H1 (cell line): ENCODE data around the gene RPS6KA2. TPM values are rescaled to one million over a fixed set of nuclear protein-coding genes. Genes with fewer than 3 reads are reported as not detected.

Experiments
- CTCF ChIA-PET: fragments of 300-600 bp; sonication (Branson Sonifier 250); formaldehyde crosslinking; loops from one replicate; lab custom pipeline; 2021; ENCODE audit not compliant: partially characterized antibody; lab: Charles Lee
- POLR2A ChIA-PET: fragments of 300-600 bp; sonication (Branson Sonifier 250); formaldehyde crosslinking; loops from one replicate; lab custom pipeline; 2021; ENCODE audit warnings: inconsistent platforms; ENCODE audit not compliant: partially characterized antibody; lab: Charles Lee
- DNase-seq, 2 experiments: peaks; one replicate each; pipeline versions ENCODE4 v3.0.0 to v3.0.0-alpha.2; 2010 to 2022; ENCODE audit warnings: low spot score in 2 of 2, low read depth in 1 of 2, mixed read lengths in 1 of 2
- FAIRE-seq: peaks from 2 replicates; lab custom pipeline; 2011; peaks lifted over from hg19 to GRCh38; lab: Jason Lieb, UNC
- H2AFZ ChIP-seq: 2 replicates; pipeline ENCODE4 v1.8.1; 2012; ENCODE audit warnings: low read length, inconsistent platforms
- H2AK5ac ChIP-seq: 2 replicates; pipeline ENCODE4 v1.6.1; 2013; ENCODE audit warnings: low read depth, low read length
- H2BK120ac ChIP-seq: replicated peaks from 2 replicates; pipeline ENCODE3; 2013; ENCODE audit warnings: low read depth, low read length, inconsistent platforms
- H2BK12ac ChIP-seq: 2 replicates; pipeline ENCODE4 v1.6.1; 2013; ENCODE audit warnings: low read depth, low read length
- H2BK15ac ChIP-seq: 2 replicates; pipeline ENCODE4 v1.6.1; 2013; ENCODE audit warnings: low read length
- H2BK20ac ChIP-seq: 2 replicates; pipeline ENCODE4 v1.6.1; 2013; ENCODE audit warnings: low read length
- H2BK5ac ChIP-seq: 2 replicates; pipeline ENCODE4 v1.6.1; 2013; ENCODE audit warnings: low read depth, low read length
- H3K14ac ChIP-seq: 2 replicates; pipeline ENCODE4 v1.6.1; 2013; ENCODE audit warnings: inconsistent platforms; ENCODE audit not compliant: insufficient read length
- H3K18ac ChIP-seq: 2 replicates; pipeline ENCODE4 v1.6.1; 2013; ENCODE audit warnings: low read length; ENCODE audit errors: extremely low read depth
- H3K23ac ChIP-seq: 2 replicates; pipeline ENCODE4 v1.6.1; 2013; ENCODE audit warnings: inconsistent platforms; ENCODE audit not compliant: insufficient read length
- H3K23me2 ChIP-seq: 2 replicates; pipeline ENCODE4 v1.6.1; 2013; ENCODE audit warnings: low read depth, low read length
- H3K27ac ChIP-seq: 2 replicates; pipeline ENCODE4 v1.6.1; 2011; ENCODE audit warnings: low read depth, low read length, inconsistent platforms
- H3K27me3 ChIP-seq, 4 experiments: replicated peaks in 1 of 4; 1 replicate in 1 of 4; 2 replicates in 3 of 4; pipeline versions ENCODE4 v1.6.1 to v1.8.1; 2011 to 2013; ENCODE audit warnings: low read length in 3 of 4, mild to moderate bottlenecking in 3 of 4, inconsistent platforms in 2 of 4, mixed read lengths in 2 of 4, moderate library complexity in 1 of 4; ENCODE audit not compliant: control insufficient read depth in 3 of 4, insufficient read depth in 3 of 4; ENCODE audit errors: extremely low read depth in 1 of 4
- H3K36me3 ChIP-seq, 4 experiments: 2 replicates each; pipeline versions ENCODE4 v1.6.1 to v1.8.1; 2011 to 2013; ENCODE audit warnings: mild to moderate bottlenecking in 4 of 4, low read length in 3 of 4, moderate library complexity in 2 of 4, control low read depth in 1 of 4, inconsistent platforms in 1 of 4; ENCODE audit not compliant: insufficient read depth in 4 of 4, control insufficient read depth in 2 of 4
- H3K4ac ChIP-seq: replicated peaks from 2 replicates; pipeline ENCODE3; 2013; ENCODE audit warnings: low read length, low read depth, mixed read lengths, inconsistent platforms; ENCODE audit not compliant: insufficient read length
- H3K4me1 ChIP-seq, 4 experiments: replicated peaks in 1 of 4; 1 replicate in 1 of 4; 2 replicates in 3 of 4; pipeline versions ENCODE4 v1.6.1 to v1.8.1; 2011 to 2013; ENCODE audit warnings: low read length in 3 of 4, inconsistent platforms in 2 of 4, mixed read lengths in 1 of 4; ENCODE audit not compliant: insufficient read depth in 4 of 4, control insufficient read depth in 3 of 4
- H3K4me2 ChIP-seq, 2 experiments: 2 replicates each; pipeline versions ENCODE4 v1.6.1 to v1.8.1; 2011 to 2013; ENCODE audit warnings: low read depth in 2 of 2, low read length in 2 of 2, control low read depth in 1 of 2, inconsistent platforms in 1 of 2, mild to moderate bottlenecking in 1 of 2; ENCODE audit not compliant: insufficient read depth in 1 of 2
- H3K4me3 ChIP-seq, 4 experiments: fragments of 200-600, 300-600 bp in 1 of 4; sonication (generic), shearing (Covaris generic), sonication (Bioruptor Twin) in 1 of 4; 2 replicates each; pipeline versions ENCODE4 v1.5.1 to v1.8.1; 2011 to 2016; ENCODE audit warnings: low read length in 4 of 4, low read depth in 3 of 4, control low read depth in 2 of 4, inconsistent platforms in 2 of 4, mild to moderate bottlenecking in 2 of 4, mixed read lengths in 1 of 4, moderate library complexity in 1 of 4; ENCODE audit not compliant: insufficient read depth in 2 of 4; ENCODE audit errors: extremely low read depth in 1 of 4
- H3K56ac ChIP-seq: replicated peaks from 2 replicates; pipeline ENCODE3; 2013; ENCODE audit warnings: low read depth, mild to moderate bottlenecking, mixed read lengths, low read length, inconsistent platforms; ENCODE audit not compliant: insufficient read length
- H3K79me1 ChIP-seq: 2 replicates; pipeline ENCODE4 v1.6.1; 2013; ENCODE audit warnings: low read depth, low read length, control low read depth
- H3K79me2 ChIP-seq, 2 experiments: 2 replicates each; pipeline versions ENCODE4 v1.6.1 to v1.8.1; 2012 to 2013; ENCODE audit warnings: low read length in 2 of 2, mild to moderate bottlenecking in 2 of 2, inconsistent platforms in 1 of 2; ENCODE audit not compliant: insufficient read depth in 2 of 2, control insufficient read depth in 1 of 2
- H3K9ac ChIP-seq, 4 experiments: replicated peaks in 1 of 4; 1 replicate in 1 of 4; 2 replicates in 3 of 4; pipeline versions ENCODE4 v1.6.1 to v1.8.1; 2011 to 2013; ENCODE audit warnings: low read depth in 3 of 4, low read length in 3 of 4, control low read depth in 2 of 4, mild to moderate bottlenecking in 2 of 4, moderate library complexity in 2 of 4, inconsistent platforms in 1 of 4; ENCODE audit errors: extremely low read depth in 1 of 4
- H3K9me3 ChIP-seq, 2 experiments: 2 replicates each; pipeline versions ENCODE4 v1.6.1 to v1.8.1; 2012 to 2013; ENCODE audit warnings: mild to moderate bottlenecking in 2 of 2, moderate library complexity in 2 of 2, control low read depth in 1 of 2, inconsistent platforms in 1 of 2, low read depth in 1 of 2, low read length in 1 of 2, mixed read lengths in 1 of 2; ENCODE audit not compliant: insufficient read depth in 2 of 2
- H4K20me1 ChIP-seq, 2 experiments: replicated peaks in 1 of 2; 2 replicates each; pipeline versions ENCODE3 to v1.8.1; 2011 to 2013; ENCODE audit warnings: inconsistent platforms in 2 of 2, low read length in 2 of 2, mild to moderate bottlenecking in 1 of 2; ENCODE audit not compliant: insufficient read depth in 2 of 2, control insufficient read depth in 1 of 2
- H4K5ac ChIP-seq: 2 replicates; pipeline ENCODE4 v1.6.1; 2013; ENCODE audit warnings: low read length, low read depth, mixed read lengths, inconsistent platforms; ENCODE audit not compliant: insufficient read length
- H4K8ac ChIP-seq: 2 replicates; pipeline ENCODE4 v1.8.0; 2013; ENCODE audit warnings: mild to moderate bottlenecking, moderate library complexity, low read length, inconsistent platforms; ENCODE audit not compliant: insufficient read depth; ENCODE audit errors: extremely low read depth
- H4K91ac ChIP-seq: replicated peaks from 2 replicates; pipeline ENCODE3; 2013; ENCODE audit warnings: low read length, mixed read lengths, inconsistent platforms; ENCODE audit not compliant: insufficient read length
- BCL11A ChIP-seq, 2 experiments: IDR thresholded peaks; one replicate each; pipeline ENCODE4 v1.6.1; 2011; ENCODE audit warnings: low read depth in 2 of 2, low read length in 2 of 2, mild to moderate bottlenecking in 2 of 2
- CBX5 ChIP-seq: fragments of 300-800, 300-1000 bp; sonication (generic); IDR thresholded peaks from 2 replicates; pipeline ENCODE4 v1.7.1; 2016; ENCODE audit warnings: antibody characterized with exemption, low read length, low read depth
- CHD1 ChIP-seq: IDR thresholded peaks from 2 replicates; pipeline ENCODE4 v1.6.1; 2012; ENCODE audit warnings: low read depth, low read length, improper control_type of control experiment
- CTCF ChIP-seq, 3 experiments: IDR thresholded peaks; 1 replicate in 2 of 3; 2 replicates in 1 of 3; pipeline versions ENCODE4 v1.5.1 to v1.6.1; 2011; ENCODE audit warnings: low read length in 3 of 3, mild to moderate bottlenecking in 3 of 3, inconsistent platforms in 2 of 3, low read depth in 1 of 3, moderate library complexity in 1 of 3; ENCODE audit not compliant: insufficient read depth in 1 of 3; ENCODE audit errors: control extremely low read depth in 1 of 3
- MAX ChIP-seq: IDR thresholded peaks from 2 replicates; pipeline ENCODE4 v1.6.1; 2012; ENCODE audit warnings: inconsistent platforms
- NANOG ChIP-seq: IDR thresholded peaks from 2 replicates; pipeline ENCODE4 v1.6.1; 2011; ENCODE audit warnings: low read length, low read depth, mild to moderate bottlenecking, inconsistent platforms; ENCODE audit not compliant: insufficient read depth, poor library complexity, severe bottlenecking
- POLR2A ChIP-seq, 2 experiments: IDR thresholded peaks; 1 replicate in 1 of 2; 2 replicates in 1 of 2; pipeline ENCODE4 v1.6.1; 2011; ENCODE audit warnings: low read depth in 2 of 2, low read length in 2 of 2, mild to moderate bottlenecking in 2 of 2; ENCODE audit errors: control extremely low read depth in 1 of 2
- POU5F1 ChIP-seq: IDR thresholded peaks from 2 replicates; pipeline ENCODE4 v1.6.1; 2011; ENCODE audit warnings: low read depth, mild to moderate bottlenecking, low read length, moderate library complexity
- RAD21 ChIP-seq, 2 experiments: IDR thresholded peaks in 1 of 2; conservative IDR thresholded peaks in 1 of 2; 2 replicates each; pipeline ENCODE4 v1.6.1; 2011; ENCODE audit warnings: low read depth in 2 of 2, low read length in 2 of 2, improper control_type of control experiment in 1 of 2, inconsistent platforms in 1 of 2, mild to moderate bottlenecking in 1 of 2, moderate library complexity in 1 of 2
- RBBP5 ChIP-seq: IDR thresholded peaks from 2 replicates; pipeline ENCODE4 v1.7.1; 2012; ENCODE audit warnings: low read depth, mild to moderate bottlenecking, inconsistent platforms, low read length, moderate library complexity, borderline replicate concordance
- SP1 ChIP-seq: IDR thresholded peaks from 2 replicates; pipeline ENCODE4 v1.6.1; 2011; ENCODE audit warnings: low read depth, low read length
- TBP ChIP-seq: IDR thresholded peaks from 2 replicates; pipeline ENCODE4 v1.6.1; 2011; ENCODE audit warnings: low read depth, low read length, improper control_type of control experiment
- WGBS, 2 experiments: shearing (Covaris generic) in 1 of 2; methylation state at CpG; one replicate each; pipeline versions ENCODE4 v1.1.6 to v1.1.7; 2013 to 2015; ENCODE audit warnings: low lambda C conversion rate in 2 of 2, mixed read lengths in 2 of 2, inconsistent platforms in 1 of 2, low coverage in 1 of 2, missing lambda C conversion rate in 1 of 2; ENCODE audit not compliant: insufficient replicate concordance in 2 of 2, insufficient coverage in 1 of 2, insufficient read length in 1 of 2; ENCODE audit errors: extremely low coverage in 1 of 2, missing lambda C conversion rate in 1 of 2; 5-methylcytosine and 5-hydroxymethylcytosine counted together
- polyA plus RNA-seq, 7 experiments: library from polyadenylated mRNA; depleted of rRNA in 3 of 7; stranded (reverse) in 5 of 7; unstranded in 2 of 7; fragments of >200 nt in 5 of 7; fragments of 200-250 nt in 2 of 7; gene quantifications; 1 replicate in 5 of 7; 2 replicates in 1 of 7; 4 replicates in 1 of 7; pipeline versions ENCODE4 v1.2.1 to v1.2.3, GENCODE V29; 2011 to 2013; ENCODE audit warnings: missing spikeins in 2 of 7, mixed read lengths in 2 of 7
- total RNA-seq: library from RNA; stranded (reverse); fragmentation: NEBNext Ultra II Directional; extraction: Animal tissue kit (Norgen Biotek cat#: 25700); gene quantifications from 2 replicates; pipeline ENCODE4 v1.2.1, GENCODE V29; 2021

Gene RPS6KA2
- total and polyA plus RNA-seq, 2 of the 8 experiments (the other 6 are each of a cell fraction or from before 2014, with no cell fraction given), result 8.8 to 25.7 TPM

GRCh38 chr6:166659581-166659980, 32.5 kb upstream of the RPS6KA2 start:
- H4K91ac ChIP-seq, result no peak overlapping the region
- H2BK15ac ChIP-seq, result no peak overlapping the region
- CTCF ChIA-PET, result interaction anchor here (0.6 kb wide), 1 partner anchor 104 kb away, joined by 3 read pairs; no protein-coding TSS in a partner anchor
- no peak overlapping the region for H3K56ac ChIP-seq
- no peaks in the 10 kb centered on the region for H3K79me1 ChIP-seq
- no peak overlapping the region for H4K5ac ChIP-seq
- no peak overlapping the region for H4K8ac ChIP-seq
- no peaks in the 10 kb centered on the region for H3K79me2 ChIP-seq
- DNase-seq (no peak), FAIRE-seq (no peak)
- 95% methylated on average over 13 of the region's 13 CpGs; no CpG with 5 or more reads in 1 of the 2 experiments for WGBS, 2 experiments
- no peaks in the 10 kb centered on the region for H3K36me3 ChIP-seq
- H3K23ac ChIP-seq, result no peak overlapping the region
- no peak overlapping the region for H3K9ac ChIP-seq
- peaks cover 0 to 2% of the 10 kb centered on the region in 2 experiments for H4K20me1 ChIP-seq
- H3K9me3 ChIP-seq, result no peaks in the 10 kb centered on the region
- H3K27me3 ChIP-seq, result peaks cover 0 to 27% (median 14%) of the 10 kb centered on the region in 4 experiments; a peak in 6 of 7 replicates
- peaks cover 8% of the 10 kb centered on the region for H3K23me2 ChIP-seq
- no peak overlapping the region for H3K4me3 ChIP-seq
- no peak overlapping the region for H2BK12ac ChIP-seq
- no peak overlapping the region for H3K4me2 ChIP-seq
- H3K18ac ChIP-seq, result no peak overlapping the region
- no peak overlapping the region for H2BK5ac ChIP-seq
- POLR2A ChIA-PET, result no interaction called here
- peaks cover 0 to 17% (median 3%) of the 10 kb centered on the region in 4 experiments; a peak in 5 of 7 replicates for H3K4me1 ChIP-seq
- no peak overlapping the region for H2BK20ac ChIP-seq
- H2BK120ac ChIP-seq, result no peak overlapping the region
- H3K4ac ChIP-seq, result no peak overlapping the region
- H2AK5ac ChIP-seq, result no peak overlapping the region
- H3K27ac ChIP-seq, result no peak overlapping the region
- no peak overlapping the region for H3K14ac ChIP-seq
- no peak overlapping the region for H2AFZ ChIP-seq
- TF ChIP-seq RAD21 (IDR thresholded peaks at IDR 0.05 in 1 of 2, conservative IDR thresholded peaks at IDR 0.05 in 1 of 2; ENCODE audit: low read depth in 2 of 2, low read length in 2 of 2) (no peak), POU5F1 (no peak), MAX (no peak), TBP (no peak), POLR2A (IDR thresholded peaks at IDR 0.05; ENCODE audit: control extremely low read depth in 1 of 2, low read depth in 2 of 2, low read length in 2 of 2) (no peak), BCL11A (IDR thresholded peaks at IDR 0.05; ENCODE audit: low read depth in 2 of 2, low read length in 2 of 2) (no peak), CBX5 (no peak), CHD1 (no peak), CTCF (IDR thresholded peaks at IDR 0.05; ENCODE audit: control extremely low read depth in 1 of 3, insufficient read depth in 1 of 3, low read depth in 1 of 3, low read length in 3 of 3) (no peak), RBBP5 (no peak), NANOG (no peak), SP1 (no peak)
